Neural progenitor cell (in vitro differentiated cells): ENCODE measurements around the gene LRRC8D. TPM values are rescaled to one million over a fixed set of nuclear protein-coding genes. Genes with fewer than 3 reads are reported as not detected.

Experiments
- DNase-seq: peaks from one replicate; pipeline ENCODE4 v3.0.0-alpha.2; 2016; ENCODE audit warnings: low spot score
- H2AFZ ChIP-seq: fragments of 200-600 bp; sonication (generic); replicated peaks from 2 replicates; pipeline ENCODE4 v1.6.1; 2016; ENCODE audit warnings: antibody characterized with exemption
- H3F3A ChIP-seq: fragments of 200-600 bp; sonication (generic); 2 replicates; pipeline ENCODE4 v1.6.1; 2016; ENCODE audit warnings: antibody characterized with exemption, low read depth
- H3K27ac ChIP-seq: fragments of 200-600 bp; sonication (generic); 2 replicates; pipeline ENCODE4 v1.5.1; 2016; ENCODE audit warnings: mild to moderate bottlenecking
- H3K27me3 ChIP-seq: fragments of 200-600 bp; sonication (generic); 2 replicates; pipeline ENCODE4 v1.6.1; 2016; ENCODE audit warnings: mild to moderate bottlenecking, moderate library complexity
- H3K36me3 ChIP-seq: fragments of 200-600 bp; sonication (generic); 2 replicates; pipeline ENCODE4 v1.5.1; 2016
- H3K4me1 ChIP-seq: fragments of 200-600 bp; sonication (generic); 2 replicates; pipeline ENCODE4 v1.6.1; 2016; ENCODE audit warnings: mixed run types
- H3K4me2 ChIP-seq: fragments of 200-600 bp; sonication (generic); 2 replicates; pipeline ENCODE4 v1.6.1; 2016
- H3K4me3 ChIP-seq: fragments of 200-600 bp; sonication (generic); 2 replicates; pipeline ENCODE4 v1.5.1; 2016
- H3K79me2 ChIP-seq: fragments of 200-600 bp; sonication (generic); 2 replicates; pipeline ENCODE4 v1.6.1; 2016; ENCODE audit warnings: low read depth
- H3K9ac ChIP-seq: fragments of 200-600 bp; sonication (generic); 2 replicates; pipeline ENCODE4 v1.6.1; 2016
- H3K9me3 ChIP-seq: fragments of 200-600 bp; sonication (generic); 2 replicates; pipeline ENCODE4 v1.5.1; 2016; ENCODE audit warnings: low read depth
- H4K20me1 ChIP-seq: fragments of 200-600 bp; sonication (generic); 2 replicates; pipeline ENCODE4 v1.6.1; 2016; ENCODE audit warnings: low read depth
- H3K27ac Mint-ChIP-seq: 3 replicates; pipeline ENCODE4 v1.8.0; 2021; ENCODE audit warnings: mixed read lengths
- H3K27me3 Mint-ChIP-seq: 2 replicates; pipeline ENCODE4 v1.8.0; 2022; ENCODE audit warnings: low read depth, mild to moderate bottlenecking, inconsistent platforms, moderate library complexity, mixed read lengths; ENCODE audit not compliant: insufficient read depth
- H3K36me3 Mint-ChIP-seq: 3 replicates; pipeline ENCODE4 v1.8.0; 2021; ENCODE audit warnings: mixed read lengths
- H3K4me1 Mint-ChIP-seq: 3 replicates; pipeline ENCODE4 v1.8.0; 2021; ENCODE audit warnings: mixed read lengths
- H3K4me3 Mint-ChIP-seq: 3 replicates; pipeline ENCODE4 v1.8.0; 2021; ENCODE audit warnings: mild to moderate bottlenecking, moderate library complexity, mixed read lengths
- H3K9me3 Mint-ChIP-seq: 3 replicates; pipeline ENCODE4 v1.8.0; 2020; ENCODE audit warnings: mixed read lengths
- EZH2 ChIP-seq: fragments of 200-600 bp; sonication (generic); IDR thresholded peaks from 2 replicates; pipeline ENCODE4 v1.6.1; 2017; ENCODE audit warnings: antibody characterized with exemption, mild to moderate bottlenecking, moderate library complexity
- EZH2phosphoT487 ChIP-seq: fragments of 200-600 bp; sonication (generic); IDR thresholded peaks from 2 replicates; pipeline ENCODE4 v1.6.1; 2017; ENCODE audit warnings: antibody characterized with exemption
- total RNA-seq: library from RNA; depleted of rRNA; stranded (reverse); fragments of >200 nt; gene quantifications from 2 replicates; pipeline ENCODE4 v1.2.3, GENCODE V29; 2015; ENCODE audit warnings: low replicate concordance
- TF ChIP-seq, protein P1 (sequence below): fragments of 200-600 bp; sonication (generic); IDR thresholded peaks from 2 replicates; pipeline ENCODE4 v1.5.1; 2017; ENCODE audit warnings: antibody characterized with exemption, mild to moderate bottlenecking

LRRC8D gene
- total RNA-seq, 1 donor from 2014 or later, result 55.7 TPM

DNA sequence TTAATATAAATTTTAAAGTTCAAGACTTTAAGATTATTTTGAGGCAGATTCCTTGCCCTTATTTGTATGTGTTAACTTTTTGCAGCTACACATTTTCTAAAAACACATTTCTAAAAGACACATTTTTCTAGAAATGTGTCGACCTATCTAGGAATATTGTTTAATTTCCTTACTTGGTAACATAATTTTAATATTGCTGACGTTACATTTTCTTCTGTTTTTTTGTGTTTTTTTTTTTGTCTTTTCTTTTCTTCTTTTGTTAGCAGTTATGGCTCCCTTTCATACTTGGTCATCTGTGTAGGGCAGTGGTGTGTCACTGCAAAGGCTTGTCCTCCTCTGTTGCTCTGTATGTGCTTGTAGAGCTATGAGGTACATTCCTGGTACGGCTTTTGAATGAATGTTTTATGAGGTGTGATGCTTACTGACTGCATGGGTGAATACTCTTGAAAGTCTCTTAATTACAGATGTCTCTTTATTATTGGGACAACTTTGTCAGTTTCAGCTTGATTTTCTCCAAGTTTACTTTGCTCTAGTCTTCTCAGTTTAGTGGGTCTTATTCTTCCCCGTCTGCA is 30.1 kb downstream of the LRRC8D start:
- H3K4me3 Mint-ChIP-seq, result no peak overlapping the region
- H3K4me1 Mint-ChIP-seq, result peaks cover 11% of the 10 kb centered on the region
- Histone ChIP-seq H3F3A (no peaks in the 10 kb centered on the region), H3K4me1 (no peaks in the 10 kb centered on the region), H3K9me3 (no peaks in the 10 kb centered on the region), H3K4me2 (no peak overlapping the region), H4K20me1 (peaks cover 40% of the 10 kb centered on the region), H3K79me2 (peaks cover 17% of the 10 kb centered on the region), H3K4me3 (no peak overlapping the region), H3K36me3 (peaks cover 14% of the 10 kb centered on the region), H3K27ac (no peak overlapping the region), H3K9ac (no peak overlapping the region), H3K27me3 (no peaks in the 10 kb centered on the region), H2AFZ (no peak overlapping the region)
- H3K27ac Mint-ChIP-seq, result no peak overlapping the region
- no peak for DNase-seq
- no peaks in the 10 kb centered on the region for H3K27me3 Mint-ChIP-seq
- no peaks in the 10 kb centered on the region for H3K9me3 Mint-ChIP-seq
- peaks cover 14% of the 10 kb centered on the region for H3K36me3 Mint-ChIP-seq
- TF ChIP-seq EZH2 (no peak), EZH2phosphoT487 (no peak)
- TF ChIP-seq, protein P1, sequence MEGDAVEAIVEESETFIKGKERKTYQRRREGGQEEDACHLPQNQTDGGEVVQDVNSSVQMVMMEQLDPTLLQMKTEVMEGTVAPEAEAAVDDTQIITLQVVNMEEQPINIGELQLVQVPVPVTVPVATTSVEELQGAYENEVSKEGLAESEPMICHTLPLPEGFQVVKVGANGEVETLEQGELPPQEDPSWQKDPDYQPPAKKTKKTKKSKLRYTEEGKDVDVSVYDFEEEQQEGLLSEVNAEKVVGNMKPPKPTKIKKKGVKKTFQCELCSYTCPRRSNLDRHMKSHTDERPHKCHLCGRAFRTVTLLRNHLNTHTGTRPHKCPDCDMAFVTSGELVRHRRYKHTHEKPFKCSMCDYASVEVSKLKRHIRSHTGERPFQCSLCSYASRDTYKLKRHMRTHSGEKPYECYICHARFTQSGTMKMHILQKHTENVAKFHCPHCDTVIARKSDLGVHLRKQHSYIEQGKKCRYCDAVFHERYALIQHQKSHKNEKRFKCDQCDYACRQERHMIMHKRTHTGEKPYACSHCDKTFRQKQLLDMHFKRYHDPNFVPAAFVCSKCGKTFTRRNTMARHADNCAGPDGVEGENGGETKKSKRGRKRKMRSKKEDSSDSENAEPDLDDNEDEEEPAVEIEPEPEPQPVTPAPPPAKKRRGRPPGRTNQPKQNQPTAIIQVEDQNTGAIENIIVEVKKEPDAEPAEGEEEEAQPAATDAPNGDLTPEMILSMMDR, result no peak

DNA sequence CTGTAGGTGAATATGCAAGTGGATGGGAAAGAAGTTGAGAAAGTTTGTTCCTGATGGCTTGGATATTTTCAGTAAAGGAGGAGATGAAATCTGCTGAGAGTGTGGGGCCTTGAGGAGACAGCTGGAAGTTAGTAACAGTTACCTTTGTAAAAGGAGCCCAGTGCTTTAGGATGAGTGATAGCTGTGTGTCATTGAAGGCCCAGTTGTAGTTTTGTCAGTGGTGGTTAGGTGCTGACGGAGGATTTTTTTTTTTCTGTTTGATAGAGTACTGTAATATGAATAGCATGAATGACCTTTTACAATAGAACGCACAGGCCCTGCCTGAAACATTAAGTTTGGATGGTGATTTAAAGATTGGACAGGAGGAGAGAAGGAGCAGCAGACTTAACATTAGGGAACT is 33.3 kb downstream of the LRRC8D start:
- Histone ChIP-seq H3K4me3 (no peak overlapping the region), H3K9ac (no peak overlapping the region), H3K79me2 (peaks cover 22% of the 10 kb centered on the region), H3F3A (no peaks in the 10 kb centered on the region), H3K27ac (no peak overlapping the region), H3K4me1 (no peaks in the 10 kb centered on the region), H4K20me1 (peaks cover 36% of the 10 kb centered on the region), H3K36me3 (peaks cover 9% of the 10 kb centered on the region), H3K4me2 (no peak overlapping the region), H3K9me3 (no peaks in the 10 kb centered on the region), H3K27me3 (no peaks in the 10 kb centered on the region), H2AFZ (no peak overlapping the region)
- Mint-ChIP-seq H3K4me3 (no peak overlapping the region), H3K36me3 (peaks cover 10% of the 10 kb centered on the region), H3K4me1 (no peaks in the 10 kb centered on the region), H3K9me3 (no peaks in the 10 kb centered on the region), H3K27me3 (no peaks in the 10 kb centered on the region), H3K27ac (no peak overlapping the region)
- TF ChIP-seq EZH2, result no peak
- TF ChIP-seq, protein P1, result no peak
- no peak for TF ChIP-seq EZH2phosphoT487
- DNase-seq, result no peak

DNA sequence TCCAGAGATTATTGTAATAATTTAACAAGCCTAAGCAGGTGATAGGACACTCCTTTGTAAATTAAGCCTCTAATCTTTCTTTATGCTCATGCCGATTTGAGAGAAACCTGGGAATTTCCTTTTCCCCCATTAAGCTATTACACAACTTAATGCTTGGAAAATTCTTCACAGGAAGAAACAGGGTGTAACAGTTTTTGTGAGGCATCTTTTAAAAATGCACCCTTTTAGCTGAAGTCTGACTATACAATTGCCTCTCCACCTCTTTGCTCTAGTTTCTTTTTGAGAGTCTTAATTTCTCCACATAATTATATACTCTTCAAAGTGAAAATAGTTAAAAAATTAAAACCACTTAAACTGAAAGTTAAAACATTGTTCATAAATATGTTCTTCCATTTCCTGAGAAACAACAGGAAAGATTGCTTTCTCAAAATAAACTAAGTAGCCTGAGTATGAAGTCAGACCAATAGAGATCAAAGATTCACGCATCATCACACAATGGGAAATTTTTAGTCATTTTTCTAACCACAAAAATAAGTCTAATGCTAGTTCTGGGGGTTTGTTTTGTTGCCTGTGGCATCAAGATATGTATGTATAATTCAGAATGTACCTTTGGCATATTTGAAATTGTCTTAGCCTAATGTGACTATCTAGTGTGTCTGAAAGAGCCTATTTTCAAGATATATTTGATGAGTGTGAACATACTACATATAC is 34.7 kb downstream of the LRRC8D start:
- H3K4me1 ChIP-seq, result no peaks in the 10 kb centered on the region
- H3K4me1 Mint-ChIP-seq, result no peaks in the 10 kb centered on the region
- no peak for TF ChIP-seq EZH2phosphoT487
- TF ChIP-seq, protein P1, result no peak
- TF ChIP-seq EZH2, result no peak
- no peaks in the 10 kb centered on the region for H3K27me3 ChIP-seq
- no peak overlapping the region for H3K27ac Mint-ChIP-seq
- H3K36me3 ChIP-seq, result peaks cover 9% of the 10 kb centered on the region
- no peak for DNase-seq
- no peak overlapping the region for H3K9ac ChIP-seq
- no peak overlapping the region for H3K4me2 ChIP-seq
- peaks cover 33% of the 10 kb centered on the region for H4K20me1 ChIP-seq
- H3K4me3 Mint-ChIP-seq, result no peak overlapping the region
- H2AFZ ChIP-seq, result no peak overlapping the region
- H3K9me3 ChIP-seq, result no peaks in the 10 kb centered on the region
- no peaks in the 10 kb centered on the region for H3K27me3 Mint-ChIP-seq
- no peak overlapping the region for H3K27ac ChIP-seq
- H3F3A ChIP-seq, result no peaks in the 10 kb centered on the region
- H3K4me3 ChIP-seq, result no peak overlapping the region
- H3K79me2 ChIP-seq, result peaks cover 24% of the 10 kb centered on the region
- peaks cover 11% of the 10 kb centered on the region for H3K36me3 Mint-ChIP-seq
- H3K9me3 Mint-ChIP-seq, result no peaks in the 10 kb centered on the region
